RWPE1 (cell line): Measurements from ENCODE around the gene SLC43A2.

Experiments
- CTCF ChIA-PET: fragments of 350-600 bp; sonication (Branson Sonifier 250); formaldehyde crosslinking; extraction: SDS; loops from one replicate; lab custom pipeline; 2021; lab: Yijun Ruan, JAX
- POLR2A ChIA-PET: fragments of 400-600 bp; formaldehyde crosslinking; extraction: SDS; loops from one replicate; lab custom pipeline; 2020; ENCODE audit warnings: antibody characterized with exemption; ENCODE audit not compliant: low non-redundant PET; lab: Yijun Ruan, JAX
- DNase-seq: peaks from one replicate; pipeline ENCODE4 v3.0.0; 2012; ENCODE audit warnings: low spot score
- H3K27ac ChIP-seq: fragments of 450-650 bp; 2 replicates; pipeline ENCODE4 v1.5.1; 2017
- CTCF ChIP-seq: fragments of 450-650 bp; conservative IDR thresholded peaks from 2 replicates; pipeline ENCODE4 v1.5.1; 2017; ENCODE audit warnings: low read depth, mild to moderate bottlenecking

SLC43A2 gene

DNA sequence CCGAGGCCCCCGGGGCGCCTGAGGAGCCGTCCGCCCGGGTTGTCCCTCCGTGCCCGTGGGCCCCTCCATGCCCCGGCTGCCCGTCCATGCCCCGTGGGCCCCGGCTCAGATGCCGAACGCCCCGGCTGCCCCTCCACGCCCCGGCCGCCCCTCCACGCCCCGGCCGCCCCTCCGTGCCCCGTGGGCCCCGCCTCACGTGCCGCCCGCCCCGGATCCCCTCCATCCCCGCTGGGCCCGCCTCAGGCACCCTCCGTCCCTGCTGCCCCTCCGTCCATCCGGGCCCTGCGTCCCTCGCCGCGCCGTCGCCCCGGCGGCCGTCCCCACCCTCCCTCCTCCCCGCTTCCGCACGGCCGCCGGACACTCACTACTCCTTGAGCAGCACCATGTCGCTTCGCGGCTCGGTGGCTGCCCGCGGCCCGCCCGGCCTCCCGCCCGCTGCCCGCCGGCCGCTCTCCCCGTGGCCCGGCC, 66.4 kb downstream of the SLC43A2 start:
- ChIA-PET POLR2A (no interaction called here), CTCF (interaction anchor here (0.6 to 1.7 kb wide), 3 partner anchors 12 to 67 kb away, joined by 5 to 7 read pairs (median 6); partner anchors contain the start of gene SLC43A2)
- peak overlapping the region; percentile 79 for H3K27ac ChIP-seq
- no peak for TF ChIP-seq CTCF
- DNase-seq = peak; percentile 42

GRCh38 chr17:1561420-1562175, 67.0 kb downstream of the SLC43A2 start:
- peak overlapping the region; percentile 79 for H3K27ac ChIP-seq
- ChIA-PET CTCF (interaction anchor here (1.6 to 1.7 kb wide), 2 partner anchors 13 to 67 kb away, joined by 6 to 7 read pairs; partner anchors contain the start of gene SLC43A2), POLR2A (no interaction called here)
- peak; percentile 44 for DNase-seq
- no peak for TF ChIP-seq CTCF

- no peak for TF ChIP-seq CTCF
- CTCF ChIA-PET = interaction anchor here (1.6 kb wide), 1 partner anchor 13 kb away, joined by 6 read pairs; no protein-coding TSS in a partner anchor
- DNase-seq = no peak
- POLR2A ChIA-PET = no interaction called here
- peak overlapping the region; percentile 79 for H3K27ac ChIP-seq
These were observed 67.7 kb downstream of the SLC43A2 start for GRCh38 chr17:1560858-1561355.

DNA sequence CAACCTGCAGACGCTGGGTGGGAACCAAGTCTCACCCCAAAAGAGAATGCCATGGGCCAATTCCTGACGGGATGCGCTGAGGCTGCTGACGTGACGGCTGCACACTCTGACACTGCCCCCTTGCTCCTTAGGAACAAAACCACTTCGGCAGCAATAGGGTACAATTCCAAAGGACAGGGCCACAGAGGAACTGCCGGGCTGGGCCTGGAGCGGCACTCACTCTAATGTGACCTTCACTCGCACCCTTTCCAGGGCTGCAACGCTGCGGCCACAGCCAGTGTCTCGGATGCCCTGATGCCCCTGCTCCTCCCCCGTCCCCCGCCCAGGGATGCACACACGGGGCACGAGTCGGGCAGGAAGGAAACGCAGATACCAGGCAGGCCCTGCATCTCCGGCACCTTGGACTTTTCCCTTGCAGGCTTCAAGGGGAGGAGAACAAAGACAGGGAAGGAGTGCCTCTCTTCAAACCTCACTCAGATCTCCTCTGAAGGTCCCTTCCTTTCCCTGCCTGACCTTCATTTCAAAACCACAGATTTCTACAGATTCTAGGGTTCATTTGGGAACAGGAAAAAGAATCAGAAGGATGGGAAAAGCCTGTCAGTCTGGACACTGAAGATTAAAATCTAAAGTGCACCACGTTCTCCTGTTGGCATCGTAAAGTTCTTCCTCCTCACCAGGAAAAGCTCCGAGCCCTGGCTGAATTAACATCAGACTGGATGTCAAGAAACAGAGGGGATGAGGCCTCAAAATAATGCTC, 68.4 kb downstream of the SLC43A2 start:
- CTCF ChIA-PET = interaction anchor here (1.6 kb wide), 1 partner anchor 14 kb away, joined by 6 read pairs; no protein-coding TSS in a partner anchor
- DNase-seq = no peak
- POLR2A ChIA-PET = no interaction called here
- TF ChIP-seq CTCF = no peak
- H3K27ac ChIP-seq = peak overlapping the region; percentile 23; the same call in 1 of the 2 replicates

- DNase-seq = no peak
- POLR2A ChIA-PET = interaction anchor here (0.6 kb wide), 1 partner anchor 8 kb away, joined by 3 read pairs; no protein-coding TSS in a partner anchor
- CTCF ChIA-PET = interaction anchor here (0.5 to 0.7 kb wide), 2 partner anchors 194 to 377 kb away, joined by 3 to 4 read pairs; no protein-coding TSS in a partner anchor
- no peak for TF ChIP-seq CTCF
- no peak overlapping the region for H3K27ac ChIP-seq
These were observed 69.3 kb downstream of the SLC43A2 start for GRCh38 chr17:1559047-1560043.
